GM21423 (cell line): ENCODE results near the gene IL6ST.
"Not testable (repeated sequence)": the region's sequence is repeated elsewhere in the genome, so short reads cannot be mapped to it uniquely, and the experiment has no call there.

Experiments used
- ATAC-seq: cut with Tn5 transposase; IDR thresholded peaks from one replicate; pipeline ENCODE4 v1.9.1; 2021; ENCODE audit warnings: mild to moderate bottlenecking, moderate library complexity; ENCODE audit not compliant: unreplicated experiment

Gene IL6ST

GRCh38 chr5:56006094-56006493 lies 11.3 kb upstream of the IL6ST start:
- ATAC-seq = no peak

GRCh38 chr5:56004874-56005273 lies 10.1 kb upstream of the IL6ST start:
- no peak for ATAC-seq

GRCh38 chr5:56003679-56004078 lies 8.9 kb upstream of the IL6ST start:
- ATAC-seq = no peak

- no peak for ATAC-seq
Observed at GRCh38 chr5:56003179-56003578, 8.4 kb upstream of the IL6ST start.

- no peak for ATAC-seq
Observed at GRCh38 chr5:56002303-56002702, 7.5 kb upstream of the IL6ST start.

GRCh38 chr5:56000221-56000620 lies 5.5 kb upstream of the IL6ST start:
- ATAC-seq = not testable (repeated sequence)

GRCh38 chr5:55998966-55999365 lies 4.2 kb upstream of the IL6ST start:
- ATAC-seq = no peak

GRCh38 chr5:55997742-55998351 lies 3.1 kb upstream of the IL6ST start:
- no peak for ATAC-seq

- ATAC-seq = peak; percentile 92
Observed at GRCh38 chr5:55994998-55995914, 493 bp upstream of the IL6ST start.

GRCh38 chr5:55993731-55994494 lies 850 bp downstream of the IL6ST start:
- no peak for ATAC-seq

GRCh38 chr5:55993013-55993412 lies 1.8 kb downstream of the IL6ST start:
- ATAC-seq = no peak

- no peak for ATAC-seq
Observed at GRCh38 chr5:55991768-55992486, 2.8 kb downstream of the IL6ST start.

- ATAC-seq = not testable (repeated sequence)
Observed at GRCh38 chr5:55990895-55991294, 3.9 kb downstream of the IL6ST start.

- ATAC-seq = no peak
Observed at GRCh38 chr5:55989860-55990259, 4.9 kb downstream of the IL6ST start.

GRCh38 chr5:55988979-55989638 lies 5.7 kb downstream of the IL6ST start:
- no peak for ATAC-seq

GRCh38 chr5:55988428-55988827 lies 6.3 kb downstream of the IL6ST start:
- ATAC-seq = not testable (repeated sequence)

- no peak for ATAC-seq
Observed at GRCh38 chr5:55986931-55987330, 7.8 kb downstream of the IL6ST start.

GRCh38 chr5:55985181-55985580 lies 9.6 kb downstream of the IL6ST start:
- no peak for ATAC-seq

- no peak for ATAC-seq
Observed at GRCh38 chr5:55983986-55984385, 10.8 kb downstream of the IL6ST start.

GRCh38 chr5:55982957-55983381 lies 11.8 kb downstream of the IL6ST start:
- no peak for ATAC-seq
